ENCODE data around the gene GIMAP2. TPM values are rescaled to one million over a fixed set of nuclear protein-coding genes. Genes with fewer than 3 reads are reported as not detected.

The GIMAP2 gene
- total RNA-seq, 1 donor from 2014 or later, result not detected

- H3K36me3 Mint-ChIP-seq (ENCODE audit: low read depth, unreplicated experiment), result no peaks in the 10 kb centered on the region
- Histone ChIP-seq H3K9ac (ENCODE audit: low read length) (no peak within 1 kb of the TSS), H4K20me1 (ENCODE audit: insufficient read depth, low read length) (no peaks in the 10 kb centered on the region), H3K79me2 (ENCODE audit: insufficient read depth, low read length) (no peaks in the 10 kb centered on the region), H3K27ac (ENCODE audit: low read depth, low read length) (no peak within 1 kb of the TSS), H3K36me3 (ENCODE audit: insufficient read depth, low read length) (no peaks in the 10 kb centered on the region), H2AFZ (ENCODE audit: low read depth, low read length) (no peak within 1 kb of the TSS), H3K9me3 (ENCODE audit: insufficient read depth, low read depth, low read length) (no peaks in the 10 kb centered on the region), H3K4me2 (ENCODE audit: low read length) (no peak within 1 kb of the TSS), H3K27me3 (ENCODE audit: insufficient read depth, low read length) (no peaks in the 10 kb centered on the region), H3K4me1 (ENCODE audit: insufficient read depth, low read length) (no peaks in the 10 kb centered on the region), H3K4me3 (ENCODE audit: insufficient read depth, low read depth, low read length) (no peak within 1 kb of the TSS)
- H3K4me1 Mint-ChIP-seq (ENCODE audit: low read depth, unreplicated experiment), result no peaks in the 10 kb centered on the region
- FAIRE-seq (no peak), DNase-seq (ENCODE audit: low read depth) (no peak)
- peaks cover 7% of the 10 kb centered on the region for H3K9me3 Mint-ChIP-seq (ENCODE audit: unreplicated experiment)
- TF ChIP-seq CTCF (IDR thresholded peaks at IDR 0.05; ENCODE audit: insufficient read depth, low read depth, low read length), result no peak
- no peak for TF ChIP-seq EZH2 (IDR thresholded peaks at IDR 0.05; ENCODE audit: insufficient read depth, low read length)
- H3K4me3 Mint-ChIP-seq (ENCODE audit: unreplicated experiment), result no peak within 1 kb of the TSS
- no peak within 1 kb of the TSS for H3K27ac Mint-ChIP-seq (ENCODE audit: unreplicated experiment)
- peaks cover 35% of the 10 kb centered on the region for H3K27me3 Mint-ChIP-seq (ENCODE audit: low read depth, unreplicated experiment)
Observed at GRCh38 chr7:150716368-150716767, 30.9 kb downstream of the GIMAP2 start, which contains the start of gene GIMAP1. TSS of gene GIMAP1 (plus strand) at chr7:150716613. CDS start at chr7:150719048, 2,435 bp downstream.

DNA sequence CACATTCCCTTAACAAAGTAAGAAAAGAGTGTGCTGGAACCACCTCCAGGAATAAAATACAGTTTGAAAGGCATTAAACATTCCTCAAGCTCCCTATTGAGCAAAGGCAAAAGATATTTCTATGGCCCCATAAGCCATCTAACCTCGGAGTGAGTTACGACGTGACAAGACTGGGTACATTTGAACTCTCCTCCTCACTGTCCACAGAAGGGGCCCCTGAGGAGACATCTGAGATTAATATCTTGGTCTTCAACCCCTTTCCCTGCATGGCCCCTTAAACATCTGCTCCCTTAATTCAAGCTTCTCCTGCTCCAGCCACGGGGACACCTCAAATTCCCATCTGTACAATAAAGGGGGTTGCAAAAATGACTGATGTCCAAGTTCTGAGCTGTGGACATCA is 31.4 kb downstream of the GIMAP2 start:
- no peak for DNase-seq (ENCODE audit: low read depth)
- FAIRE-seq, result no peak
- Histone ChIP-seq H4K20me1 (ENCODE audit: insufficient read depth, low read length) (no peaks in the 10 kb centered on the region), H3K9me3 (ENCODE audit: insufficient read depth, low read depth, low read length) (no peaks in the 10 kb centered on the region), H3K79me2 (ENCODE audit: insufficient read depth, low read length) (no peaks in the 10 kb centered on the region), H2AFZ (ENCODE audit: low read depth, low read length) (no peak overlapping the region), H3K36me3 (ENCODE audit: insufficient read depth, low read length) (no peaks in the 10 kb centered on the region), H3K4me2 (ENCODE audit: low read length) (no peak overlapping the region), H3K27me3 (ENCODE audit: insufficient read depth, low read length) (no peaks in the 10 kb centered on the region), H3K27ac (ENCODE audit: low read depth, low read length) (no peak overlapping the region), H3K4me3 (ENCODE audit: insufficient read depth, low read depth, low read length) (no peak overlapping the region), H3K9ac (ENCODE audit: low read length) (no peak overlapping the region), H3K4me1 (ENCODE audit: insufficient read depth, low read length) (no peaks in the 10 kb centered on the region)
- H3K4me3 Mint-ChIP-seq (ENCODE audit: unreplicated experiment), result no peak overlapping the region
- peaks cover 35% of the 10 kb centered on the region for H3K27me3 Mint-ChIP-seq (ENCODE audit: low read depth, unreplicated experiment)
- no peaks in the 10 kb centered on the region for H3K36me3 Mint-ChIP-seq (ENCODE audit: low read depth, unreplicated experiment)
- H3K4me1 Mint-ChIP-seq (ENCODE audit: low read depth, unreplicated experiment), result no peaks in the 10 kb centered on the region
- H3K9me3 Mint-ChIP-seq (ENCODE audit: unreplicated experiment), result peaks cover 7% of the 10 kb centered on the region
- TF ChIP-seq CTCF (IDR thresholded peaks at IDR 0.05; ENCODE audit: insufficient read depth, low read depth, low read length), result no peak
- no peak for TF ChIP-seq EZH2 (IDR thresholded peaks at IDR 0.05; ENCODE audit: insufficient read depth, low read length)
- no peak overlapping the region for H3K27ac Mint-ChIP-seq (ENCODE audit: unreplicated experiment)

DNA sequence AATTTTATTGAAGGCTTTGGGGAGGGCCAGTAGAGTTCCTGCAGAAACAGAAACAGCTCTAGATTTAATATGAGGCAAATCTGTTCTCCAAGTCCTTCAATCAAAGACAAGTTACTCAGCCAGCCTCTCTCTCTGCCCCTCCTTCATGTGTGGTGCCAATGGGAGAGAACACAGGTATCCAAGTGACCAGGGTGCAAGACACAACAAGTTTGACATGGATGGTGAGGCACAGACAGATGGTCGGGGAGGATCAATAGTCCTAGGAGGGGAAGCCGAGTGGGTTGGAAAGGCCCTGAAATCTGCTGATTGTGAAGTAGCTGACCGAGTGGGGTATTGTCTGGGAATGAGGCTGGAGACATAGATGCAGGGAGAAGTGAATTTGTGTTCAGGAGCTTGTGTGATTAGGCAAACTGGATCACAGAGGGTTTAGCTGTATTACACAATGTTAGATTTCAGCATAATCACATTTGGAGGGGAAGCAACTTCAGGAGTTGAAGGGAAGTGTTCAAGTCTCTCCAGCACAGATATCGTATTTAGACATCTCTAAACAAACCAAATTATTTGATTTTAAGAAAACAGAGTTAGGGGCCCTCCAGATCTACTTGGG is 32.4 kb downstream of the GIMAP2 start:
- Mint-ChIP-seq H3K36me3 (ENCODE audit: low read depth, unreplicated experiment) (no peaks in the 10 kb centered on the region), H3K9me3 (ENCODE audit: unreplicated experiment) (peaks cover 2% of the 10 kb centered on the region), H3K4me1 (ENCODE audit: low read depth, unreplicated experiment) (no peaks in the 10 kb centered on the region), H3K27me3 (ENCODE audit: low read depth, unreplicated experiment) (peaks cover 38% of the 10 kb centered on the region), H3K4me3 (ENCODE audit: unreplicated experiment) (no peak overlapping the region), H3K27ac (ENCODE audit: unreplicated experiment) (no peak overlapping the region)
- Histone ChIP-seq H3K4me3 (ENCODE audit: insufficient read depth, low read depth, low read length) (no peak overlapping the region), H3K27ac (ENCODE audit: low read depth, low read length) (no peak overlapping the region), H3K36me3 (ENCODE audit: insufficient read depth, low read length) (no peaks in the 10 kb centered on the region), H3K4me2 (ENCODE audit: low read length) (no peak overlapping the region), H3K27me3 (ENCODE audit: insufficient read depth, low read length) (no peaks in the 10 kb centered on the region), H3K4me1 (ENCODE audit: insufficient read depth, low read length) (no peaks in the 10 kb centered on the region), H3K79me2 (ENCODE audit: insufficient read depth, low read length) (no peaks in the 10 kb centered on the region), H3K9me3 (ENCODE audit: insufficient read depth, low read depth, low read length) (no peaks in the 10 kb centered on the region), H2AFZ (ENCODE audit: low read depth, low read length) (no peak overlapping the region), H4K20me1 (ENCODE audit: insufficient read depth, low read length) (no peaks in the 10 kb centered on the region), H3K9ac (ENCODE audit: low read length) (no peak overlapping the region)
- DNase-seq (ENCODE audit: low read depth) (no peak), FAIRE-seq (no peak)
- no peak for TF ChIP-seq EZH2 (IDR thresholded peaks at IDR 0.05; ENCODE audit: insufficient read depth, low read length)
- TF ChIP-seq CTCF (IDR thresholded peaks at IDR 0.05; ENCODE audit: insufficient read depth, low read depth, low read length), result no peak

Measured in astrocyte (in vitro differentiated cells and primary cell).